IMR-90 (cell line): ENCODE results near the gene FNBP1. TPM values are rescaled to one million over a fixed set of nuclear protein-coding genes. Genes with fewer than 3 reads are reported as not detected.

Source experiments
- ATAC-seq: fragments of 200-7000 bp; cut with Tn5 transposase; 2 replicates; pipeline ENCODE4 v1.9.1; 2020; ENCODE audit warnings: low read depth, mild to moderate bottlenecking, moderate library complexity
- BruUV-seq: library from RNA; stranded (reverse); fragments of 400-500 nt; replicated peaks from 2 replicates; lab custom pipeline; 2021; lab: Mats Ljungman, UMichigan
- CTCF ChIA-PET: fragments of 300-600 bp; formaldehyde crosslinking; extraction: SDS; loops from one replicate; lab custom pipeline; 2021; ENCODE audit warnings: antibody characterized with exemption; lab: Yijun Ruan, JAX
- POLR2A ChIA-PET: fragments of 300-600 bp; sonication (Branson Sonifier 250); formaldehyde crosslinking; loops from one replicate; lab custom pipeline; 2022; ENCODE audit warnings: antibody characterized with exemption; ENCODE audit not compliant: unreplicated experiment; lab: Charles Lee
- DNase-seq: peaks from one replicate; pipeline ENCODE4 v3.0.0; 2013
- H2AFZ ChIP-seq: replicated peaks from 2 replicates; pipeline ENCODE3; 2013; ENCODE audit warnings: low read length, mild to moderate bottlenecking; ENCODE audit not compliant: poor library complexity
- H2AK5ac ChIP-seq: 2 replicates; pipeline ENCODE4 v1.6.1; 2013; ENCODE audit warnings: low read depth, low read length, inconsistent platforms
- H2AK9ac ChIP-seq: replicated peaks from 2 replicates; pipeline ENCODE3; 2013; ENCODE audit warnings: mild to moderate bottlenecking, low read depth, low read length, moderate library complexity; ENCODE audit not compliant: poor library complexity
- H2BK120ac ChIP-seq: 2 replicates; pipeline ENCODE4 v1.6.1; 2013; ENCODE audit warnings: low read depth, low read length, inconsistent platforms
- H2BK15ac ChIP-seq: 3 replicates; pipeline ENCODE4 v1.6.1; 2013; ENCODE audit warnings: low read depth, low read length, inconsistent platforms
- H2BK20ac ChIP-seq: 2 replicates; pipeline ENCODE4 v1.6.1; 2013; ENCODE audit warnings: low read depth, mild to moderate bottlenecking, inconsistent platforms, low read length, moderate library complexity
- H2BK5ac ChIP-seq: 2 replicates; pipeline ENCODE4 v1.6.1; 2013; ENCODE audit warnings: mild to moderate bottlenecking, low read depth, low read length, inconsistent platforms; ENCODE audit not compliant: poor library complexity, severe bottlenecking
- H3K14ac ChIP-seq: replicated peaks from 2 replicates; pipeline ENCODE4 v1.6.1; 2013; ENCODE audit warnings: low read depth, low read length, inconsistent platforms
- H3K18ac ChIP-seq: 2 replicates; pipeline ENCODE4 v1.6.1; 2013; ENCODE audit warnings: low read depth, low read length, control low read depth
- H3K23ac ChIP-seq: 2 replicates; pipeline ENCODE4 v1.6.1; 2013; ENCODE audit warnings: low read depth, low read length, inconsistent platforms
- H3K27ac ChIP-seq: 2 replicates; pipeline ENCODE4 v1.5.1; 2013; ENCODE audit warnings: mild to moderate bottlenecking, control low read depth, low read length; ENCODE audit not compliant: insufficient read depth
- H3K27me3 ChIP-seq: 2 replicates; pipeline ENCODE4 v1.6.1; 2013; ENCODE audit warnings: low read length; ENCODE audit not compliant: control insufficient read depth, insufficient read depth
- H3K36me3 ChIP-seq: 2 replicates; pipeline ENCODE4 v1.6.1; 2013; ENCODE audit warnings: low read length, mixed read lengths; ENCODE audit not compliant: control insufficient read depth, insufficient read depth
- H3K4ac ChIP-seq: 2 replicates; pipeline ENCODE4 v1.6.1; 2013; ENCODE audit warnings: low read depth, low read length, inconsistent platforms
- H3K4me1 ChIP-seq: 2 replicates; pipeline ENCODE4 v1.6.1; 2013; ENCODE audit warnings: low read length, mixed read lengths; ENCODE audit not compliant: control insufficient read depth, insufficient read depth
- H3K4me2 ChIP-seq: 2 replicates; pipeline ENCODE4 v1.6.1; 2013; ENCODE audit warnings: low read depth, mild to moderate bottlenecking, control low read depth, low read length, moderate library complexity
- H3K4me3 ChIP-seq: 2 replicates; pipeline ENCODE4 v1.5.1; 2013; ENCODE audit warnings: low read depth, mild to moderate bottlenecking, control low read depth, low read length, moderate library complexity; ENCODE audit not compliant: insufficient read depth
- H3K56ac ChIP-seq: 2 replicates; pipeline ENCODE4 v1.6.1; 2013; ENCODE audit warnings: low read length, inconsistent platforms; ENCODE audit not compliant: insufficient read depth; ENCODE audit errors: extremely low read depth
- H3K79me1 ChIP-seq, 2 experiments: 2 replicates each; pipeline ENCODE4 v1.6.1; 2013; ENCODE audit warnings: low read length in 2 of 2, inconsistent platforms in 1 of 2, low read depth in 1 of 2
- H3K9ac ChIP-seq: 2 replicates; pipeline ENCODE4 v1.6.1; 2013; ENCODE audit warnings: low read depth, low read length, control low read depth
- H3K9me1 ChIP-seq: 2 replicates; pipeline ENCODE4 v1.6.1; 2013; ENCODE audit warnings: low read length, inconsistent platforms; ENCODE audit not compliant: insufficient read depth
- H3K9me3 ChIP-seq: 2 replicates; pipeline ENCODE4 v1.6.1; 2013; ENCODE audit warnings: low read length; ENCODE audit not compliant: control insufficient read depth, insufficient read depth
- H4K20me1 ChIP-seq: 2 replicates; pipeline ENCODE4 v1.6.1; 2013; ENCODE audit warnings: low read length, inconsistent platforms; ENCODE audit not compliant: insufficient read depth
- H4K5ac ChIP-seq: 2 replicates; pipeline ENCODE4 v1.6.1; 2013; ENCODE audit warnings: mild to moderate bottlenecking, low read depth, low read length, control low read depth
- H4K8ac ChIP-seq, 2 experiments: 2 replicates each; pipeline ENCODE4 v1.6.1; 2013; ENCODE audit warnings: low read depth in 2 of 2, low read length in 2 of 2, control low read depth in 1 of 2, inconsistent platforms in 1 of 2
- H4K91ac ChIP-seq: 2 replicates; pipeline ENCODE4 v1.6.1; 2013; ENCODE audit warnings: low read depth, low read length, inconsistent platforms; ENCODE audit not compliant: insufficient read depth
- BHLHE40 ChIP-seq: fragments of 150-350 bp; IDR thresholded peaks from 2 replicates; pipeline ENCODE4 v1.6.1; 2016; ENCODE audit warnings: mild to moderate bottlenecking, low read depth, low read length
- CHD1 ChIP-seq: IDR thresholded peaks from 2 replicates; pipeline ENCODE4 v1.6.1; 2012; ENCODE audit warnings: low read depth, low read length, improper control_type of control experiment
- ELK1 ChIP-seq: fragments of 150-350 bp; IDR thresholded peaks from 2 replicates; pipeline ENCODE4 v1.6.1; 2016; ENCODE audit warnings: low read depth, mild to moderate bottlenecking, low read length, moderate library complexity, borderline replicate concordance
- MAFK ChIP-seq: IDR thresholded peaks from 2 replicates; pipeline ENCODE4 v1.6.1; 2012; ENCODE audit warnings: low read depth, low read length, improper control_type of control experiment
- MAZ ChIP-seq: IDR thresholded peaks from 2 replicates; pipeline ENCODE4 v1.6.1; 2012; ENCODE audit warnings: low read depth, mild to moderate bottlenecking, low read length, improper control_type of control experiment, moderate library complexity, borderline replicate concordance
- MXI1 ChIP-seq: IDR thresholded peaks from 2 replicates; pipeline ENCODE4 v1.6.1; 2012; ENCODE audit warnings: low read depth, mild to moderate bottlenecking, low read length, moderate library complexity, borderline replicate concordance
- NFE2L2 ChIP-seq: fragments of 150-350 bp; IDR thresholded peaks from 2 replicates; pipeline ENCODE4 v1.6.1; 2016; ENCODE audit warnings: low read depth, mild to moderate bottlenecking, low read length
- POLR2A ChIP-seq: IDR thresholded peaks from 2 replicates; pipeline ENCODE4 v1.6.1; 2012; ENCODE audit warnings: mild to moderate bottlenecking, low read depth, low read length
- RAD21 ChIP-seq: IDR thresholded peaks from 2 replicates; pipeline ENCODE4 v1.6.1; 2012; ENCODE audit warnings: low read length, improper control_type of control experiment
- RCOR1 ChIP-seq: IDR thresholded peaks from 2 replicates; pipeline ENCODE4 v1.6.1; 2012; ENCODE audit warnings: mild to moderate bottlenecking, low read length, improper control_type of control experiment; ENCODE audit not compliant: insufficient replicate concordance
- SMC3 ChIP-seq: fragments of 150-350 bp; IDR thresholded peaks from 2 replicates; pipeline ENCODE4 v1.6.1; 2016; ENCODE audit warnings: low read depth, mild to moderate bottlenecking, antibody characterized with exemption, low read length, moderate library complexity
- WGBS, 2 experiments: methylation state at CpG; one replicate each; pipeline versions ENCODE4 v1.1.5 to v1.1.7; 2013; ENCODE audit warnings: missing lambda C conversion rate in 2 of 2; ENCODE audit not compliant: insufficient read length in 1 of 2; ENCODE audit errors: extremely low coverage in 2 of 2; 5-methylcytosine and 5-hydroxymethylcytosine counted together
- dilution Hi-C: fragments of 300-500 bp; cut with HindIII; formaldehyde crosslinking; loops from one replicate; pipeline ENCODE4 v1.14.3; 2018; ENCODE audit warnings: low sequenced_read_pairs; ENCODE audit not compliant: unreplicated experiment
- in situ Hi-C: fragments of 300-500 bp; cut with MboI; formaldehyde crosslinking; loops from 3 replicates; pipeline ENCODE4 v1.14.3; 2019; ENCODE audit warnings: low sequenced_read_pairs, inconsistent platforms, mixed read lengths
- intact Hi-C: fragments of 100-400 bp; cut with micrococcal nuclease; formaldehyde crosslinking; loops from 2 replicates; pipeline ENCODE4 v1.10.0; 2022
- polyA plus RNA-seq, 3 experiments: library from polyadenylated mRNA; depleted of rRNA; stranded (reverse); fragments of >200 nt; gene quantifications; 2 replicates each; pipeline ENCODE4 v1.2.3, GENCODE V29; 2012; ENCODE audit warnings: low replicate concordance in 1 of 3
- total RNA-seq: library from RNA; depleted of rRNA; stranded (reverse); fragments of >200 nt; gene quantifications from 2 replicates; pipeline ENCODE4 v1.2.3, GENCODE V29; 2012
- TF ChIP-seq, protein P1 (sequence below): conservative IDR thresholded peaks from 2 replicates; pipeline ENCODE4 v1.5.1; 2012; ENCODE audit warnings: mild to moderate bottlenecking, low read depth, low read length, improper control_type of control experiment
- TF ChIP-seq, protein P2 (sequence below): fragments of 150-350 bp; IDR thresholded peaks from 2 replicates; pipeline ENCODE4 v1.6.1; 2017; ENCODE audit warnings: mild to moderate bottlenecking, antibody characterized with exemption, low read length, low read depth

The FNBP1 gene
- total and polyA plus RNA-seq, 2 of the 4 experiments (the other 2 are of a cell fraction): 10.3 to 15.4 TPM

DNA sequence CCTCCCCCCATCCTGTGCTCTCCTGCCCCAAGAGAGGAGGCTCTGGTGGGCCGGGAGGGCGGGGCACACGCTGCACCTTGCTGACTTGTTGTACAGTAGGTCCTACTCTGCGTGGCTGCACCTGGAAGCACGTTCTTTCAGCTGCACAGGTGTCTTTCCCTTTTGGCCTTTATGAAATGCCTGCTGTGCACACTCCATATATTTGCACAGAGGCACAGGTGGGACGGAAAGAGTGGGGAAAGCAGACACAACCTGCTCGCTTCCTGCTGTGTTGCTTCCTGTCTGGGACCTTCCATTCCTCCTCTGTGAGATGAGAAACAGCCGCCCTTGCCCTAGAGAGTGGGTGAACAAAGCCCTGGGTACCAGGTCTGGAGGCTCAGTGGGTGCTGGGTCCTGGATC is 203.0 kb downstream of the FNBP1 start:
- ATAC-seq (no peak), DNase-seq (no peak)
- H3K4ac ChIP-seq: no peak overlapping the region
- H3K79me1 ChIP-seq: peaks cover 32 to 58% of the 10 kb centered on the region in 2 experiments
- POLR2A ChIA-PET: interaction anchor here (0.7 kb wide), 1 partner anchor 48 kb away, joined by 12 read pairs; no protein-coding TSS in a partner anchor
- dilution Hi-C loops: no loop called here
- H3K4me3 ChIP-seq: no peak overlapping the region
- no peak overlapping the region for H2BK120ac ChIP-seq
- H2AFZ ChIP-seq: peak overlapping the region; percentile 48
- TF ChIP-seq RAD21 (no peak), POLR2A (no peak), MAZ (no peak), MXI1 (no peak), ELK1 (no peak), CHD1 (no peak), RCOR1 (no peak), SMC3 (no peak), BHLHE40 (no peak), MAFK (no peak), NFE2L2 (no peak)
- TF ChIP-seq, protein P1, sequence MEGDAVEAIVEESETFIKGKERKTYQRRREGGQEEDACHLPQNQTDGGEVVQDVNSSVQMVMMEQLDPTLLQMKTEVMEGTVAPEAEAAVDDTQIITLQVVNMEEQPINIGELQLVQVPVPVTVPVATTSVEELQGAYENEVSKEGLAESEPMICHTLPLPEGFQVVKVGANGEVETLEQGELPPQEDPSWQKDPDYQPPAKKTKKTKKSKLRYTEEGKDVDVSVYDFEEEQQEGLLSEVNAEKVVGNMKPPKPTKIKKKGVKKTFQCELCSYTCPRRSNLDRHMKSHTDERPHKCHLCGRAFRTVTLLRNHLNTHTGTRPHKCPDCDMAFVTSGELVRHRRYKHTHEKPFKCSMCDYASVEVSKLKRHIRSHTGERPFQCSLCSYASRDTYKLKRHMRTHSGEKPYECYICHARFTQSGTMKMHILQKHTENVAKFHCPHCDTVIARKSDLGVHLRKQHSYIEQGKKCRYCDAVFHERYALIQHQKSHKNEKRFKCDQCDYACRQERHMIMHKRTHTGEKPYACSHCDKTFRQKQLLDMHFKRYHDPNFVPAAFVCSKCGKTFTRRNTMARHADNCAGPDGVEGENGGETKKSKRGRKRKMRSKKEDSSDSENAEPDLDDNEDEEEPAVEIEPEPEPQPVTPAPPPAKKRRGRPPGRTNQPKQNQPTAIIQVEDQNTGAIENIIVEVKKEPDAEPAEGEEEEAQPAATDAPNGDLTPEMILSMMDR: no peak
- TF ChIP-seq, protein P2, sequence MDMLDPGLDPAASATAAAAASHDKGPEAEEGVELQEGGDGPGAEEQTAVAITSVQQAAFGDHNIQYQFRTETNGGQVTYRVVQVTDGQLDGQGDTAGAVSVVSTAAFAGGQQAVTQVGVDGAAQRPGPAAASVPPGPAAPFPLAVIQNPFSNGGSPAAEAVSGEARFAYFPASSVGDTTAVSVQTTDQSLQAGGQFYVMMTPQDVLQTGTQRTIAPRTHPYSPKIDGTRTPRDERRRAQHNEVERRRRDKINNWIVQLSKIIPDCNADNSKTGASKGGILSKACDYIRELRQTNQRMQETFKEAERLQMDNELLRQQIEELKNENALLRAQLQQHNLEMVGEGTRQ: no peak
- H3K4me1 ChIP-seq: peaks cover 13% of the 10 kb centered on the region
- intact Hi-C loops: no loop called here
- no peak overlapping the region for H2AK5ac ChIP-seq
- H3K56ac ChIP-seq: no peak overlapping the region
- CTCF ChIA-PET: no interaction called here
- peaks cover 16% of the 10 kb centered on the region for H4K20me1 ChIP-seq
- H4K8ac ChIP-seq: no peak overlapping the region
- 100% methylated on average over 1 of the region's 8 CpGs; no CpG with 5 or more reads in 1 of the 2 experiments for WGBS, 2 experiments
- no peaks in the 10 kb centered on the region for H3K9me3 ChIP-seq
- H4K5ac ChIP-seq: no peak overlapping the region
- peaks cover 14% of the 10 kb centered on the region for H3K9me1 ChIP-seq
- H3K36me3 ChIP-seq: peaks cover 7% of the 10 kb centered on the region
- no peak overlapping the region for H3K23ac ChIP-seq
- no peak overlapping the region for H2BK15ac ChIP-seq
- no peak overlapping the region for H3K27ac ChIP-seq
- no peaks in the 10 kb centered on the region for H3K27me3 ChIP-seq
- H3K14ac ChIP-seq: no peak overlapping the region
- no peak overlapping the region for H2BK20ac ChIP-seq
- in situ Hi-C loops: no loop called here
- H3K9ac ChIP-seq: no peak overlapping the region
- no peak overlapping the region for H3K18ac ChIP-seq
- no TSS peak for BruUV-seq
- H3K4me2 ChIP-seq: no peak overlapping the region
- no peak overlapping the region for H4K91ac ChIP-seq
- no peak overlapping the region for H2AK9ac ChIP-seq
- H2BK5ac ChIP-seq: no peak overlapping the region
